GM11168 (cell line): ENCODE measurements around the gene SMPD2.
"Not testable (repeated sequence)": the region's sequence is repeated elsewhere in the genome, so short reads cannot be mapped to it uniquely, and the experiment has no call there.

Experiments used
- in situ Hi-C: fragments of 300-500 bp; cut with MboI; formaldehyde crosslinking; loops from one replicate; pipeline ENCODE4 v1.12.0; 2022; ENCODE audit warnings: low sequenced_read_pairs; ENCODE audit not compliant: unreplicated experiment

Gene SMPD2

DNA sequence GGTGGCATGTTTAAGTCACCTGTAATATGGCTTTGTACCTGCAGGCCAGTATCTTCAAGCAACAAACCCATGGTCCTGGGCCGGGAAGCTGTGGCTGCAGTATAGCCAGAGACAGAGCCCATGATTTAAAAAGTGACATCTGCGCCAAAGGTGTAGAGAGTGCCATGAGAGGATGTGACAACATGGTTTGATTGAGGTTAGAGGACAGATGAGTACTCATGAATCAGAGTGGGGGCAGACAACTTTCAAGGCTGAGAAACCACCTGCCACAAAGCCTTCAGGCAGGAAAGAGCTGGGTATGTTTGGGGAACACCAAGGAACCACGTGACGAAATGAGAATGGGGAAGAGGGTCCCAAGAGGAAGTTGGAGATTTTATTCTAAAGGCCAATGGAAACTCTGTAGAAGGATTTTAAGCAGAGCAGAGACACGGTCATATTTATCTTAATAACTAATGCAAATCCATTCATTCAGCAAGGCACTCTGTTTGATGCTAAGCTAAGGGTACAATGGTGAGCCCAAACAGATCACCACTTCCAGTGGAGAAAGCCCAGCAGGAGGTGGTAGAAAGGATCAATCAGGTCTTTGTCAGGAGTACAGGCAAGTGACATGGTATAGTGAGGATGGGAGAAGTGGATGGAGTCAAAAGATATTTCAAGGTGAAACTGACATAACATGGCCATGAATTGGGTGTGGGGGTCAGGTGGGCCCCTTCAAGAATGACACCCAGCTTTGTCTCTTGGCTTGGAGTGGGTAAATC, 18.4 kb downstream of the SMPD2 start:
- in situ Hi-C loops = no loop called here

DNA sequence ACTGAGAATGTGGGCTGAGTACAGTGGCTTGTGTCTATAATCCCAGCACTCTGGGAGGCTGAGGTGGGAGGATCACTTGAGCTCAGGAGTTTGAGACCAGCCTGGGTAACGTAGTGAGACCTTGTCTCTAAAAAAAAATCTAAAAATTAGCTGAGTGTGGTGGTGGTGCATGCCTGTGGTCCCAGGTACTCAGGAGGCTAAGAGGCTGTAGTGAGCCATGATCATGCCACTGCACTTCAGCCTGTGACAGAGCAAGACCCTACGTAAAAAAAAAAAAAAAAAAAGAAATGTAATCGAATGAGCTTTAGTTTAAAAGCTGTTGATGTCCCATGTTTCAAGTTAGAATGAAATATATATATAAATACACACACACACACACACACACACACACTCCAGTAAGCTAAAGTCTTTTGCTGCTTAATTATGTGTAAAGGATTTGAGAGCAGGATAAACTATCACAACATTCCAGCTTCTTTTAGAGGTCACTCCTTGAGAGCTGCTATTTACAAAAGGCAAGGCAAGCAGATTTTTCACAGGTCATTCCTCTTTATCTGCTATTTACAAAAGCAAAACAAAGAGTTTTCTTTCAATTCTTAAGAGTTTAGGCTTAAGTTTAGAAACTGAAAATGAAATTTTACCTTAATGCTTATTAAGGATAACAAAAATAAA, 19.8 kb downstream of the SMPD2 start:
- in situ Hi-C loops = no loop called here

DNA sequence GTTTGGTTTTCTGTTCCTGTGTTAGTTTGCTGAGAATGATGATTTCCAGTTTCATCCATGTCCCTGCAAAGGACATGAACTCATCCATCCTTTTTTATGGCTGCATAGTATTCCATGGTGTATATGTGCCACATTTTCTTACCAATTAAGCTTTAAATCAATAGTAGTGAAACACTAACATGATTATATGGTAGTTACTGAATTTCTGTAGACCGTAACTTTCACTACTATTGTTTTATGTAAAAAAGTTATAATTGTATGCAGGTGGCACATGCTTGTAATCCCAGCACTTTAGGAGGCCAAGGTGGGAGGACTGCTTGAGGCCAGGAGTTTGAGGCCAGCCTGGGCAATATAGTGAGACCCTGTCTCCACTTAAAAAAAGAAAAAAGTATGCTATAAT, 20.7 kb downstream of the SMPD2 start:
- in situ Hi-C loops = not testable (repeated sequence)

DNA sequence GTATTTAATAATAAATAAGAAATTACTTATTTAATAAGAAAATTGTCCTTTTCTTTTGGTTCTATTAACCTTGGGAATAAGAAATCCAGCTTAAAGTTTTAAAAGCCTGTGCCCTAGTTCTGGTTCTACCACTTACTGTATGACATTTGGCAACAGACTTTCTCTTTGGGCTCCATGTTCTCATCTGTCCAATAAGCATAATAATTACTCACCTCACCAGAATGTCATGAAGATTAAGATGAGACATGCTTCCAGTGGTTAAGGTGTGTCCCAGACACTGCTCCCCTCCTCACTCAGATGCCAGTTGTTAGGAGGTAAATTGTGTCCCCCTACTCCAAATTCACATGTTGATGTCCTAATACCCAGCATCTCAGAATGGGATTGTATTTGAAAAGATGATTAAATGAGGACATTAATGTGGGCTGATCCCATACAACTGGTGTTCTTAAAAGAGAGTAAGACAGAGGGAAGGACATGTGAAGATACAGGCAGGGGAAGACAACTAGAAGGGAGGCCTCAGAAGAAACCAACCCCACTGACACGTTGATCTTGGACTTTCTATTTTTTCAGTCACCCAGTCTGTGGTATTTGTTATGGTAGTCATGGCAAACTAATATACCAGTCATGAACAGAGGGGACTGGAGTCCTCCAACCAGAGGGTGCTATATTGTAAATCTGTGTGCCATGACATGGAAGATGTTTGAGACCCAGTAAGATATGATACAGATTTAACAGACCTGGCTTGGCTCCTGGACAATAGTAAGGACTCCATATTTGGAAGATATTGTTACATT, 21.4 kb downstream of the SMPD2 start:
- in situ Hi-C loops = no loop called here

DNA sequence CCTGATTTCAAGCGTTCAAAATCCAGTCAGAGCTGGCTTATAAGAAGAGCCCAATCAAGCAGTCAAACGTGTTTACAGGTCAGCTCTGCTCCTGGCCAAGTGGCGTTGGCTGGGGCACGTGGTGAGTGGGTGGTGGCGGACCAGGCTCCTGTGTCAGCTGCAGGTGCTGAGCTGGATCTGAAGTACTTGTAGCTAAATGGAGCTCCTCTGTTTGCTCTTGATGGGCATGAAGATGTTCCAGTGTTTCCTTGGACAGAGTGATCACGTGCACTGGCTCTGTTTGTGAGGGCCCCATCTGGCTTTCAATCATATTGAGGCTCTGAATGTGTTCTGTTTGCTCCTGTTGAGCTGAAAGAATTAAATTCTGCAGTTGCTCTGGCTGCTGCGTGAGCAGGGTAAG, 25.2 kb downstream of the SMPD2 start:
- in situ Hi-C loops = no loop called here

DNA sequence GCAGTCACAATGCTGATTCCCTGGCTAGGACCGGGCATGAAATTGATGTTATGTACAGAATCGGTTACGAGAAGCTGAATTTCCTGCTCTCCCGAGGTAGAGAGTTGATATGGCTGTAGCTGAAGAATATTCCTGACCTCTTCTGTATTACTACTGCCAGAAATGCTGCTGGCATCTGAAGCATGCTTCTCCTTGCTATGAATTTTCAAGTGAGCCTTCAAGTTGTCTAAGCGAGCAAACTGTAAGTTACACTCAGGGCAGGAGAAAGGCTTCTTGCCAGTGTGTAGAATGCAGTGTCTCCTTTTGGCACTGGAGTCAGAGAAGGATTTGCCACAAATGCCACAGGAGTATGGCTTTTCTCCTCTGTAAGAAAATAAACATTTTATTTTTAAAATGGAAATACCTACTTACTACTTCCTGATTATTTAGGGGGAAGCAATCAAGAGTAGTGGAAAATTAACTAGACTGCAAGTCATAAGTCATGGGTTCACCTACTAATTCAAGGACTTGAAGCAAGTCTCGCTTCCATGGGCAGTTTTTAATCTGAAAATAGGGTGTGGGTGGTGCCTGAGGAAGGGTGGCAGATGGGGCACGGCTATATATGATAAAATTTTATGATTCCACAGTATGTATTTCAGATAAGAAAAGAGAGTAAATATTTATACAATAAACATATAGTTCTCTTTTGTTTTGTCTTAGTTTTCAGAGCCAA, 25.8 kb downstream of the SMPD2 start:
- in situ Hi-C loops = no loop called here

DNA sequence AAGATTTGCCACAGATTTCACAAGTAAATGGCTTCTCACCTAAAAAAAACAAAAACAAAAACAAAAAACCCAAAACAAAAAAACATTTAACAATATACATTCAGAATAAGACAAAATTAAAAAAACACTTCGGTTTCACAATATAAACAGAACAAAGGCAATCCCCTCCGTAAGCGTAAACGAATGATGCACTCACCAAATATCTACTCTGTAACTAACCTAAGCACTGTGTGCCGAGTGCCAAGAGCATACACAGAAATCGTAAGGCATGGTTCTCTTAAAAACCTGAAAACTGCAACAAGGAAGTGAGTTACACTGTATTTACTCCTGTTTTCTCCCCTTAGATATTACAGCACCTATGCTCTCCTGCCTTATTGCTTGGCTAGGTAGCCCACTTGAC, 27.2 kb downstream of the SMPD2 start:
- in situ Hi-C loops = no loop called here

DNA sequence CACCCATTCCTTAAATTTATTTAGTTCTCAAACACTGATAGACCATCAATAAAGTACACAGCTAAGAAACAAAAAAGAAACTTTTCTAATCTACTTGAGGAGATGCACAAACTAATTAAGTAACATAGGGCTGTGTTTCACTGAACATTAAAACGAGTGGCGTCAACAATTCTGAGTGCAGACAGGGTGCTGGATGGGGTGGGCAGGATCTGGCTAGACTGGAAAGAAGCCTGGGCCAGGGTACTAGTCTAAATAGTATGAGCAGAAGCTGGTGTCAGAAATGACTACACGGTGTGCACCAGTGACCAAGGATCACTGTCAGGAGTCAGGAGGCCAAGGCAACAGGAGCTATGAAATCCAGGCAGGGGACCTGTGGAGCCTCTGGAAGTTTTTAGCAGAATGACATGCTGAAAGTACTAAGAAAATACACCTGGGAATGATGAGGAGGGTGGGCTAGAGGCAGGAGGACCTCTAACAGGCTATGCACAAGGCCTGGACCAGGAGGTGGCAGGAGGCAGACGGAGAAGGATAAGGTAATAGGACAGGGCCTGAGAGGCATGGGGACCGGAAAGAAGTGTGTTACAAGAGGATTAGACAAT, 29.2 kb downstream of the SMPD2 start:
- in situ Hi-C loops = no loop called here

DNA sequence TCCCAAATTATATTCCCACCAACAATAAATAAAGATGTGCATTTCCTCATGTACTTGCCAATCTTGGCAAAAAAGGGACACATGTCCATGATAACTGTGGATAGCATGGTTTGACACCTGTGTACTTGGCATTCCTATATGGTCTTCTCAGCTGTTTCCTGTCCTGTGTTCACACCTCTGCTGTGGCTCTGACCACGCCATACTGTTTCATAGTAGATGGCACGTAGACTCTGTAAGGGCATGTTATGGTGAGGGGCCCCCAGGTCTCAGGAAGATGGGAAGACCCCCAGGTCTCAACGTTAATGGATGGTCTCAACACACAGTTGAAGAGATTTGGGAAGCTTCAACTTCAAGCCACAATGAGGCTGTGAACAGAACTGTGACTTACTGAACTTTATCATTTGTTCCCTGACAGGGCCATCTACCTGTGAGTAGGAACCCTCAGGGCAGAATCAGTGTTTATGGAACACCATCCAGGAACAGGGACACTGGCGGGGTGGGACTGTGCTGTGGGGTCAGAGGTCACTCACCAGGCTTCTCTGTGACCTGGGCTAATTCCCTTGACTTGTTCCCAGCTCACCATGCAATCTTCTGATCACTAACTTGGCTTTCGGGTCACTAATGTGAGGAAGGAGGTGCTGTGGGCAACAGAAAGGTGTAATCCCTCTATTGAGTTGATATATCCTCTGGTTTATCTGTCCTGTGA, 30.7 kb downstream of the SMPD2 start:
- in situ Hi-C loops = no loop called here

DNA sequence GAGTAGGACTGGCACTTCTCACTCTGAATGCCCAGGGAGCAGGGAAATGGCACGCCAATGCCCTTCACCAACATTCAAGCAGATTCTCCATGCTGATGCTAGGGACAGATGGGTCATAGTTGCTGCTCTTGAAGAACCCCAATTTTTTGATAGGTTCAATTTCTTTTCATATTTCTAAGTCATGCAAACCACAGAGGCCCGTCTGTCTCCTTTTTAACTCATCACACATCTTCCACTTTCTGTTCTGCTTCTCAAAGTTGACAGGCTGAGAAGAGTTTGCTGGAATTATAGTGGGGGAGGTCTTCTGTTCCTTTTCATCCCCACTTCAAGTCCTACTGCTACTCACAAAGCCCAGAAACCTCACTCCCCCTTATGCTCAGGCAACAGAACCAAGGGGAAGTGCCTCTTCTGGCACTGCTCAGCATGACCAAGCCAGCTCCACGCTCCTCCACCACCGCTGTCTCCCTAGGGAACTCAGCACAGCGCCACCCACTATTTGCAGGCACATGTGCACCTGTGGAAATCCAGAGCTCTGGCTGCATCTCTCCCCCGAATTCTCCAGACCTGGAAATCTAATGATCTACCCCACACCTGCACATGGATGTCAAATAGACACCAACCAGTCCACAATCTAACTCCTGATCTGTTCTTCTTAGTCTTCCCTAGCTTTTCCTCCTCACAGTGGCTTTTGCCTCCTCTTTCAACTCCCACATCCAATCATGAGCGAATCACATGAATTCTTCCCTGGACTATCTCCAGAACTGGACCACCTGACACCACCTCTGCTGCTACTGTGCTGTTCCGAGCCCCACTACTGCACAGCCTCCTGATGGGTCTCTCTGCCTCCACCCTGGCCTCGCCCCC, 31.8 kb downstream of the SMPD2 start:
- in situ Hi-C loops = no loop called here

DNA sequence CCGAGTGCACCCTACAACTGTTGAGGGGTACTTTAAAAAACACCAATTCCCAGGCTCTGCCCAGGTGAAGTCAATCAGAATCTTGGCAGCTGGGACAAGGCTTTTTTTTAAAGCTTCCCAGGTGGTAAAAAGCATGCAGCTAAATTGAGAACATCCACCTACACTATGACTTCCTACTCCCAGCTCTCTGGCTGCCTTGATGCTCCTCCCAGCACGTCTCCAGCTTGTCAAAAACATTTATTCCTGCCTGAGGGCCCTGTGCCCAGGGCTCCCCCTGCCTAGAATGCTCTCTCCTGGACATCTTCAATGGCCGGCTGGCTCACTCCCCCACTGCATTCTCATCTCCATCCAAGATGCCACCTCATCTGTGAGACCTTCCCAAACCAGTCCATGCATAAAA, 32.6 kb downstream of the SMPD2 start:
- in situ Hi-C loops = no loop called here

DNA sequence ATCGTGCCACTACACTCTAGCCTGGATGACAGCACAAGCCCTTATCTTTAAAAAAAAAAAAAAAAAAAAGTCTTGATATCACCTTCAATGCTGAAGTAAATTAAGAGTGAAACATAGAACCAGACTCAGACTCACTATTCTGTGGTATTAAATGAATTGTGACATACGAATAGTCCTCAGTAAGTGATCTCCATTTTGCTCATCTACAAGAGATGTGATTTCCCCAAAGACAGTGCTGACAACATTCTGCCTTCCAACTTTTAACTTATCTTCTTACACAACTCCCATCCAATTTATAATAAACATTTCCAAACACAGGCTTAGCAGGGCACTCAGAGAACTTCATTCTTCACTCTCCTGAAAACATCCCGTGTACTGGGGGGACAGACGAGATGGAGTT, 34.5 kb downstream of the SMPD2 start:
- in situ Hi-C loops = no loop called here

DNA sequence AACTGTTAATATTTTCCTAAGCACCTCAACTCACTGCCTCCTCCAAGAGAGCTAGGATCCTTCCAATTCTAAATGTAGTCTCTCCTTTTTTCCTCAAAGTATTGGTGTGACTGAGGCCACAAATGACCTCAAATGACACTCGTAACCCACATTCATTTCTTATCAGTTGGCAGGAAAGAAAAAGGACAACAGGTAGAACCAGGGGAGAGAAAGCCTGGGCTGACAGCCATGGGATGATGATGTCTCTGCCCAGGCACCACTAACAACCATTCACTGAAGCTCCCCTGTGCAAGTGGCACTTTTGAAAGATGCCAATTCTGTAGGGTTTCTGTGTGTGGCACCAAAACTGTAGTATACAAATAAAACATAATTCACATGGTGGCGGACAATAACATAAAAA, 35.1 kb downstream of the SMPD2 start:
- in situ Hi-C loops = no loop called here

DNA sequence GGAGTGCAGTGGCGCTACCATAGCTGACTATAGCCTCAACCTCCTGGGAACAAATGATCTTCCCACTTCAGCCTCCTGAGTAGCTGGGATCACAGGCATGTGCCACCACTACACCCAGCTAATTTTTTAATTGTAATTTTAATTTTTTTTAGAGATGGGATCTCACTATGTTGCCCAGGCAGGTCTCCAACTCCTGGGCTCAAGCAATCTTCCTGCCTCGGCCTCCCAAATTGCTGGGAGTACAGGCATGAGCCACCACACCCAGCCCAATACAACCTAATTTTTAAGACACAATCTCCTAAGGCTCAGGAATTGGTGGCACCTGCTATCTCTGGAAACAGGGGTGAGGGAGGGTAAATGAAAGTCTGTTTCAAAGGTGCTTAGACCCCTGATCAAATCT, 36.7 kb downstream of the SMPD2 start:
- in situ Hi-C loops = no loop called here

DNA sequence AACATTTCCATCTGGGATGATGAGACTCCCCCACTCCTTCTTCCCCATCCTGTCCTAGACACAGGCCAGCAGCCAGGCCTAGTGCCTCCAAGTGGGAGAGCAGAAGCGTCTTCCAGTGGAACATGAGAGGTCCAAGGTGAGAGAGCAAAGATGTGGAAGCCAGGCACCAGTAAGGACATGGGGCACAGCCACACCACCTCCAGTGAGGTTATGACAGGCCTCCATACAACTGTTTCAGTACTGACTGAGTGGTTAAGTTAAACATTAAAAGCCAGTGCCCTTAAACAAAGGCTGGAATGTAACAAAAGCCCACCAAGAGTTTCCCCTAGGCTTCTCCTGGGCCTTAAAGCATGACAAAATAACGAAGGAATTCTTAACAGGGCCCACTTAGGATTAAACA, 37.2 kb downstream of the SMPD2 start:
- in situ Hi-C loops = no loop called here

DNA sequence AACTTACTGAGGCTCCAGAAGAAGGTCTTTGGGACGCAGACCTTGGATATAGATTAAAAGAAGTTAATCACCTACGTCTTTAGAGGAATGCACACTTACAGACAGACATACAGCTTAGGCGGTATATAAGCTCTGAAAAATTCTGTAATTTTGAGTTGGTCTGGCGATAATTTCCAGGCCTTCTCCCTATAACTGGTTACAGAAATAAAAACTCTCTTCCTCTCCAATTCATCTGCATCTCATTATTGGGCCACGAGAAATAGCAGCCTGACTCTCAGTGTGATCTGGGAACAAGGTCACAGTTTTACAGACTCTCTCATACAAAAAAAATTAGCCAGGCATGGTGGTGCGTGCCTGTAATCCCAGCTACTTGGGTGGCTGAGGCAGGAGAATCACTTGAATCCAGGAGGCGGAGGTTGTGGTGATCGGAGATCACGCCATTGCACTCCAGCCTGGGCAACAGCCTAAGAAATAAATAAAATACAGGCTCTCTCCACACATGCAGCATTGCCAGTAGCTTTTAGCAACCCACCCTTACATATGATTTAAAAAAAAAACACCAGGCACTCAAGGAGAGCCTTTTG, 37.8 kb downstream of the SMPD2 start:
- in situ Hi-C loops = no loop called here

DNA sequence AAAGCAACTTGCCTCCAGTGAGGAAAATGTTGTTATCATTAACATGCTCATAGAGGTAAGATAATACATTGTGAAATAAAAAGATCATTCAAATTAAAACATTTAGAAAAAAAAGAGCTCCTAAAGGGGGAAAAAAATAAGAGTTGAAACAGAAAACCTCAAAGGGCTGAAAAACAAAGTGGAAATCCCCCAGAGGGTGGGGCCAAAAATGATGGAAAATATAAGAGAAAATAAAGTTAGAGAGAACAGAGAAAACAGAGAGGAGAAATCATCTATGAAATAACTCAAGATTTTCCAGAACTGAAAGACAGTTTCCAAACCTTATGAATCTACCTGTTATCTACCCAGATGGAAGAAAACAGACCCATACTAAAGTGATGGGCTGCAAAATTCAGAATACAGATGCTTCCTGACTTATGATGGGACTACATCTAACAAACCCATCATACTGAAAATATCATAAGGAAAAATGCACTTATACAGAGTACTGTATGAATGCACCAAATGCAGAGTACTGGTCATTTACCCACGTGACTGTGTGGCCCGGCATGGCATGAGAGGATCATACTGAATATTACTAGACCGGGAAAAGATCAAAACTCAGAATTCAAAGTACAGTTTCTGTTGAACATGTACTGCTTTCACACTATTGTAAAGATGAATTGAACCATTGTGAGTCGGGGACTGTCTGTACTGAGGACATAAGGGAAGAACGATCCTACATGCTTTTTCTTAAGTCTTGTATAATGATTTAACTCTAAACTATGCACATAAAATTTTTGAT, 38.5 kb downstream of the SMPD2 start:
- in situ Hi-C loops = no loop called here
